ENCODE data around the gene OCA2. TPM values are rescaled to one million over a fixed set of nuclear protein-coding genes. Genes with fewer than 3 reads are reported as not detected.

The OCA2 gene
- total RNA-seq, 1 experiment from 2014 or later = not detected

DNA sequence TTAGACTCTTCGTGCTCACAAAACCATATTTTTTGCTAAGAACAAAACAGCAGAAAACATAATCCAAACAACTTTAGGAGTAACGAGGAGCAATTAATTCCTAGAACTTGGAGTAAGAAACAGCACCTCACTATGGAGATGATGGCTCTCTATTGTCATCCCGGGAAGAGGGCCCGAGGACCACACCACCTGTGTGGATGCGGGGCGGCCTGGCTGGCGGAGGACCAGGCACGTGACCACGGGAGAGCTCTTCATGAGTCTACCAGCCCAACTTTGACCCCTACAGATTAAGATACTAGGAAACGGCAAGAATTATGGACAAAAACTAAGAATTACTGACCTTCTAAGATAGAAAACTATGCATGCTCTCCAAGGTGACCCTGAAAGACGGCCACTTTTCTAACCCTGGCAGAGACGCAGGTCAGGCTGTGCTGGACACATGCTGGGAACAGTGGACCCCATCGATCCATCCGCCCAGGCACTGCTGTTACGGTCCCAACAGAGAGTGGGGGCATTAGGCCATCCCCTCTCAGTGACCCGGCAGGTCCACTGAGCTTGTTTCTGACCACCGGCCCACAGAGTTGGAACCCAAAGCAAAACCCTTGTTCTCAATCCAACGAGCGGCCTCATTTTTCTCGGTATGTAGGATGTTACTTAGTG, 13.1 kb upstream of the OCA2 start:
- ChIA-PET CTCF (interaction anchor here (0.7 kb wide), 1 partner anchor 1222 kb away, joined by 3 read pairs; no protein-coding TSS in a partner anchor), POLR2A (no interaction called here)
- BruUV-seq (replicated peaks) = no TSS peak
- H3K36me3 Mint-ChIP-seq (ENCODE audit: insufficient read depth, unreplicated experiment) = peaks cover 69% of the 10 kb centered on the region
- H3K4me1 Mint-ChIP-seq (ENCODE audit: insufficient read depth, unreplicated experiment) = no peaks in the 10 kb centered on the region
- no peak overlapping the region for H3K4me3 Mint-ChIP-seq (ENCODE audit: unreplicated experiment)
- no peaks in the 10 kb centered on the region for H3K9me3 Mint-ChIP-seq (ENCODE audit: unreplicated experiment)
- TF ChIP-seq, protein P1, sequence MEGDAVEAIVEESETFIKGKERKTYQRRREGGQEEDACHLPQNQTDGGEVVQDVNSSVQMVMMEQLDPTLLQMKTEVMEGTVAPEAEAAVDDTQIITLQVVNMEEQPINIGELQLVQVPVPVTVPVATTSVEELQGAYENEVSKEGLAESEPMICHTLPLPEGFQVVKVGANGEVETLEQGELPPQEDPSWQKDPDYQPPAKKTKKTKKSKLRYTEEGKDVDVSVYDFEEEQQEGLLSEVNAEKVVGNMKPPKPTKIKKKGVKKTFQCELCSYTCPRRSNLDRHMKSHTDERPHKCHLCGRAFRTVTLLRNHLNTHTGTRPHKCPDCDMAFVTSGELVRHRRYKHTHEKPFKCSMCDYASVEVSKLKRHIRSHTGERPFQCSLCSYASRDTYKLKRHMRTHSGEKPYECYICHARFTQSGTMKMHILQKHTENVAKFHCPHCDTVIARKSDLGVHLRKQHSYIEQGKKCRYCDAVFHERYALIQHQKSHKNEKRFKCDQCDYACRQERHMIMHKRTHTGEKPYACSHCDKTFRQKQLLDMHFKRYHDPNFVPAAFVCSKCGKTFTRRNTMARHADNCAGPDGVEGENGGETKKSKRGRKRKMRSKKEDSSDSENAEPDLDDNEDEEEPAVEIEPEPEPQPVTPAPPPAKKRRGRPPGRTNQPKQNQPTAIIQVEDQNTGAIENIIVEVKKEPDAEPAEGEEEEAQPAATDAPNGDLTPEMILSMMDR (IDR thresholded peaks at IDR 0.05; ENCODE audit: unreplicated experiment) = no peak
- no peak for DNase-seq (ENCODE audit: unreplicated experiment)
- intact Hi-C loops (cut with micrococcal nuclease) = no loop called here
- no peak overlapping the region for H3K27ac Mint-ChIP-seq (ENCODE audit: low read depth, unreplicated experiment)
- H3K27me3 Mint-ChIP-seq (ENCODE audit: insufficient read depth, unreplicated experiment) = no peaks in the 10 kb centered on the region

- no peak overlapping the region for H3K4me3 Mint-ChIP-seq (ENCODE audit: unreplicated experiment)
- ChIA-PET POLR2A (no interaction called here), CTCF (interaction anchor here (0.7 kb wide), 1 partner anchor 1222 kb away, joined by 3 read pairs; no protein-coding TSS in a partner anchor)
- H3K4me1 Mint-ChIP-seq (ENCODE audit: insufficient read depth, unreplicated experiment) = no peaks in the 10 kb centered on the region
- H3K9me3 Mint-ChIP-seq (ENCODE audit: unreplicated experiment) = no peaks in the 10 kb centered on the region
- H3K27ac Mint-ChIP-seq (ENCODE audit: low read depth, unreplicated experiment) = no peak overlapping the region
- no peaks in the 10 kb centered on the region for H3K27me3 Mint-ChIP-seq (ENCODE audit: insufficient read depth, unreplicated experiment)
- H3K36me3 Mint-ChIP-seq (ENCODE audit: insufficient read depth, unreplicated experiment) = peaks cover 63% of the 10 kb centered on the region
- DNase-seq (ENCODE audit: unreplicated experiment) = no peak
- BruUV-seq (replicated peaks) = TSS peak; percentile 44
- TF ChIP-seq, protein P1 (IDR thresholded peaks at IDR 0.05; ENCODE audit: unreplicated experiment) = no peak
- intact Hi-C loops (cut with micrococcal nuclease) = no loop called here
These were observed 12.4 kb upstream of the OCA2 start for GRCh38 chr15:28111543-28111942.

- H3K36me3 Mint-ChIP-seq (ENCODE audit: insufficient read depth, unreplicated experiment) = peaks cover 53% of the 10 kb centered on the region
- CTCF ChIA-PET = interaction anchor here (1.7 kb wide), 1 partner anchor 15 kb away, joined by 6 read pairs; no protein-coding TSS in a partner anchor
- H3K4me1 Mint-ChIP-seq (ENCODE audit: insufficient read depth, unreplicated experiment) = no peaks in the 10 kb centered on the region
- TF ChIP-seq, protein P1 (IDR thresholded peaks at IDR 0.05; ENCODE audit: unreplicated experiment) = no peak
- DNase-seq (ENCODE audit: unreplicated experiment) = no peak
- no peak overlapping the region for H3K27ac Mint-ChIP-seq (ENCODE audit: low read depth, unreplicated experiment)
- BruUV-seq (replicated peaks) = no TSS peak
- POLR2A ChIA-PET = no interaction called here
- no peaks in the 10 kb centered on the region for H3K9me3 Mint-ChIP-seq (ENCODE audit: unreplicated experiment)
- intact Hi-C loops (cut with micrococcal nuclease) = no loop called here
- no peak overlapping the region for H3K4me3 Mint-ChIP-seq (ENCODE audit: unreplicated experiment)
- H3K27me3 Mint-ChIP-seq (ENCODE audit: insufficient read depth, unreplicated experiment) = no peaks in the 10 kb centered on the region
These were observed 11.4 kb upstream of the OCA2 start for GRCh38 chr15:28110481-28110881.

DNA sequence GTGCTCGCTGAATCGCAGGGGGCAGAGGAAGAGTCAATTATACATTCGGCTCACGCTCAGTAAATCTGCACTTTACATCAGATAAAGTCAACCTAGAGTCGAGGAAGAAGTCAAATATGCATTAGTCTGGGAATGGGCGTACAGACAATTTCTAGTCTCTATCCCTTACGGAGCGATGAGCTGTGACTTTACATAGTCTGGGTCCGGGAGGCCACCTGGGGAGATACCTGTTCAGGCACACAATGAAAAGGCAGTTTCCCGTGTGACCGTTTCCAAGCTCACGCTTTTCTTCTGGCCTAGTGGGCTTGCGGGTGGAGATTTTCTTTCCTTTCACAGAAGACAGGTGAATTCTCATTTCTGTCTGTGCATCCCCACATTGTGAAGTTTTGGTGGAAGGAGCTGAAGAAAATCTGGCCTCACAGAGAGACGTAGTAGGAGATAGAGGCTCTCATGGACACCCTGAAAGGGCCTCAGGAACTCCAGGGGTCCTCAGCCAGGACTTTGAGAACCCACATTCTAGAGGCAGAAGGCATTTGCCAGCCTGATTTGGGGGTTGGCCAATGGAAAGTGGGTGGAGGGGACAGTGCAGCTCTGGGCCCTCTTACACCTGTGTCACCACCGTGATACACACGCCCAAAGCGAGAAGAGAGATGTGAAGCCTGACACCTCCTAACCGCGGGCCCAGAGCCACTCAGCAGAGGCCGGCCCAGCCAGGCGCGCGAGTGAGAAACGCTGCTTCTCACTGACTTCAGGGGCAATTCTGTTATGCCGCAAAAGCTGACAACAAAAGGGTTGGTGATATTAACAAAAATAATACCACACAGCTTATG, 10.7 kb upstream of the OCA2 start:
- H3K27me3 Mint-ChIP-seq (ENCODE audit: insufficient read depth, unreplicated experiment) = no peaks in the 10 kb centered on the region
- peaks cover 4% of the 10 kb centered on the region for H3K9me3 Mint-ChIP-seq (ENCODE audit: unreplicated experiment)
- CTCF ChIA-PET = interaction anchor here (0.5 to 1.7 kb wide), 3 partner anchors 13 to 1960 kb away, joined by 3 to 6 read pairs (median 4); no protein-coding TSS in a partner anchor
- no peak for DNase-seq (ENCODE audit: unreplicated experiment)
- peaks cover 46% of the 10 kb centered on the region for H3K36me3 Mint-ChIP-seq (ENCODE audit: insufficient read depth, unreplicated experiment)
- no peak overlapping the region for H3K4me3 Mint-ChIP-seq (ENCODE audit: unreplicated experiment)
- intact Hi-C loops (cut with micrococcal nuclease) = no loop called here
- peak overlapping the region; percentile 69 for H3K27ac Mint-ChIP-seq (ENCODE audit: low read depth, unreplicated experiment)
- H3K4me1 Mint-ChIP-seq (ENCODE audit: insufficient read depth, unreplicated experiment) = no peaks in the 10 kb centered on the region
- TF ChIP-seq, protein P1 (IDR thresholded peaks at IDR 0.05; ENCODE audit: unreplicated experiment) = no peak
- no TSS peak for BruUV-seq (replicated peaks)
- POLR2A ChIA-PET = no interaction called here
